ENCODE data around the gene ARID5A.
A peak's percentile ranks its signal among the peaks of the same experiment; 100 is the strongest.

Gene ARID5A

GRCh38 chr2:96574364-96574763, 37.8 kb downstream of the ARID5A start:
- H3K9me3 Mint-ChIP-seq: no peaks in the 10 kb centered on the region
- no peaks in the 10 kb centered on the region for H3K36me3 Mint-ChIP-seq (ENCODE audit: low read depth)
- no peaks in the 10 kb centered on the region for H3K27me3 Mint-ChIP-seq
- H3K27ac Mint-ChIP-seq: no peak overlapping the region
- no peaks in the 10 kb centered on the region for H3K4me1 Mint-ChIP-seq (ENCODE audit: low read depth)
- H3K4me3 Mint-ChIP-seq: no peak overlapping the region

DNA sequence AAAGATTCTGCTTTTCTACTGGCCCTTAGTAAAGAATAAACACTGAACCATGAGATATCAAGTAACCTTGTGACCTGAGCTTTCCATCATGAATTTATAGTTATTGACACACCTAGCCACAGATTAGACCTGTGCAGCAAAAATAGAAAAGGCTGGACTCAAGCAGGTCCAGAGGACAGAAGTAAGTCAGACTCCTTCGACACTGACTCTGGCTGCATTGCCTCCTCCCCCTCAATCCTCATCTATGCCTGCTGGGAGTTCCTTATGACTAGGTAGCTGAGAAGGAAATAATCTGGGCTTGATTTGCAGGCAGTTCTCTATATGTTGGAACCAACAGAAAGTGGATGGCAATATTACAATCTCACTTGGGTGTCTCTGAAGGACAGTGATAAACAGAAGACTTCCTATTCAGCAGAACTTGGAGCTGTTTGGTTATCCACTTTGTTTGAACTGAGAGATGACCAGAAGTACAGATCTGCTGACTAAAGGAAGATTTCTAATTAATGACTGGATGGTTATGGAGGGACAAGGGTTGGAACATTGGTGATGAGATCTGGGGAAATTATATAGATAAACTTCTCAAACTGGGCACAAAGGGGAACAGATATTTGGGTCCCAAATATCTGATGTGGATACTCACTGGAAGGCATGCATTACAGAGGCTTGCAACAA, 39.4 kb downstream of the ARID5A start:
- Mint-ChIP-seq H3K9me3 (no peaks in the 10 kb centered on the region), H3K27ac (no peak overlapping the region), H3K4me1 (ENCODE audit: low read depth) (no peaks in the 10 kb centered on the region), H3K36me3 (ENCODE audit: low read depth) (no peaks in the 10 kb centered on the region), H3K4me3 (no peak overlapping the region), H3K27me3 (no peaks in the 10 kb centered on the region)

DNA sequence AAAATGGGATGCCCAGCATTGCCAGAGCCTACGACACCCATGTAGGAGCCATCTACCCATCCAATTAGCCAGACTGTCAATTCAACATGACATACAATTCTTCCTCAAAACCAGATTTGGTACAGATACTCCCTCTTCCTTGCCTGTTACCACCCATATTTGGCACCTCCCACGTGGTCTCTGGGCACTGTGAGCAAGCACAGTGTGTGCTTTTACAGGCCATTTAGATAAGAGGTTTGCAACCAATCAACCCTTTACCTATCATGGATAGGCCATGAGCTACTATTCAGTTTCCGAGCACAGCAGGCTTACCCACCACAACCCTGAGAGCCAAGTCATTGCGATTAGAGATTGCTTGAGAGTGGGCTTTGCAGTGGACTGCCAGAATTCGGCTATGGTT, 40.9 kb downstream of the ARID5A start:
- no peaks in the 10 kb centered on the region for H3K4me1 Mint-ChIP-seq (ENCODE audit: low read depth)
- no peaks in the 10 kb centered on the region for H3K36me3 Mint-ChIP-seq (ENCODE audit: low read depth)
- H3K27ac Mint-ChIP-seq: no peak overlapping the region
- no peaks in the 10 kb centered on the region for H3K9me3 Mint-ChIP-seq
- H3K27me3 Mint-ChIP-seq: no peaks in the 10 kb centered on the region
- no peak overlapping the region for H3K4me3 Mint-ChIP-seq

DNA sequence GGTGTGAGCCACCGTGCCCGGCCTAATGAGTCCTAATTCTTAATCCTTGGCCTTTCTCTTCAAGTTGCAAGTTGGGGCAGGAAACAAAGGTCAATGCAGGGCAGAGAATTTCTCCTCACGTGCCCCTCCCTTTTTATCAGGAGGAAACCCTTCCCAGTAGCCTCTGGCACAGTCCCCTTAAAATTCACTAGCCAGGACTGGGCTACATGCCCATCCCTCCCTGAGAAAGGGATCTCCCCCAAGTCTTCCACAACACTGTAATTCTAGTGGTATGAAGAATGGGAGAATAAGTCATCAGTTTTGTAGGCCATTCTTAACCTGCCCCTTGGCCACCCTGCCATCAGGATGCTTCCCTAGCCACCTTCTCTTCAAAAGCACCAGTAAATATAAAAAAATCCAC, 42.2 kb downstream of the ARID5A start:
- Mint-ChIP-seq H3K4me1 (ENCODE audit: low read depth) (no peaks in the 10 kb centered on the region), H3K27me3 (no peaks in the 10 kb centered on the region), H3K27ac (no peak overlapping the region), H3K36me3 (ENCODE audit: low read depth) (no peaks in the 10 kb centered on the region), H3K9me3 (no peaks in the 10 kb centered on the region), H3K4me3 (no peak overlapping the region)

GRCh38 chr2:96579422-96579821, 42.9 kb downstream of the ARID5A start:
- H3K9me3 Mint-ChIP-seq: no peaks in the 10 kb centered on the region
- no peak overlapping the region for H3K4me3 Mint-ChIP-seq
- H3K27ac Mint-ChIP-seq: no peak overlapping the region
- no peaks in the 10 kb centered on the region for H3K27me3 Mint-ChIP-seq
- no peaks in the 10 kb centered on the region for H3K4me1 Mint-ChIP-seq (ENCODE audit: low read depth)
- H3K36me3 Mint-ChIP-seq (ENCODE audit: low read depth): peaks cover under 1% of the 10 kb centered on the region

DNA sequence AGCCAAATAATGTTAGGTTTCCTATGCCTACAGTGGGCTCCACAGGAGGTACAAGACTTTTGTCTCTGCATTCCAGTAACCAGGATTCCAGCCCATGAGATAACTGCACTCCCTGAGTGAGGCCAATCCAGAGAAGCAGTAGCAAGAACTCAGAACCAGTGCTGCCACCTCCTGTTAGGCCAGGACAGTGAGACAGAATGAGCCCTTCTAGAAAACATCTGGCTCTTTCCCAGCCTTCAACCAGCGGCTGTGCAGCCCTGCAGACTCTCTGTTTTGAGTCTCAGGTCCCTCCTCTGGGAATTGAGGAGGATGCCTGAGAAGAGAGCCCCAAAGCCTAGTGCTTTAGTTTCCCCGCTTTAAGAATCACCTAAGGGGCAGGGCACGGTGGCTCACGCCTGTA, 44.2 kb downstream of the ARID5A start:
- Mint-ChIP-seq H3K27ac (no peak overlapping the region), H3K4me1 (ENCODE audit: low read depth) (no peaks in the 10 kb centered on the region), H3K27me3 (no peaks in the 10 kb centered on the region), H3K9me3 (no peaks in the 10 kb centered on the region), H3K4me3 (no peak overlapping the region), H3K36me3 (ENCODE audit: low read depth) (peaks cover 5% of the 10 kb centered on the region)

DNA sequence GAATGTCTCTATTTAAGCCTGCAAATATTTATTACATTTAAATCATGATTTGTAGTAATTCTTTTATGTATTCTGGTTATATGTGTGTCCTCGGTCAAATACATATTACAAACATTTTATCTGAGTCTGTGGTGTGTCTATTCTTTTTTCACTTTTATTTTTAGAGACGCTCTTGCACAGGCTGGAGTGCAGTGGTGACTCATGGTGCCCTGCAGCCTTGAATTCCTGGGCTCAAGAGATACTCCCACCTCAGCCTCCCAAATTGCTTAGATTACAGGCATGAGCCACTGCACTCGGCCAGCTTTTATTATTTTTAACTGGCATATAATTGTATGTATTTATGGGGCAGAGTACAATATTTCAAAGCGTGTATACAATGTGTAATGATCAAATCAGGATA, 47.5 kb downstream of the ARID5A start:
- no peaks in the 10 kb centered on the region for H3K27me3 Mint-ChIP-seq
- no peaks in the 10 kb centered on the region for H3K9me3 Mint-ChIP-seq
- peaks cover 7% of the 10 kb centered on the region for H3K4me1 Mint-ChIP-seq (ENCODE audit: low read depth)
- H3K27ac Mint-ChIP-seq: no peak overlapping the region
- peaks cover 28% of the 10 kb centered on the region for H3K36me3 Mint-ChIP-seq (ENCODE audit: low read depth)
- no peak overlapping the region for H3K4me3 Mint-ChIP-seq

- H3K9me3 Mint-ChIP-seq: no peaks in the 10 kb centered on the region
- H3K4me3 Mint-ChIP-seq: no peak overlapping the region
- H3K4me1 Mint-ChIP-seq (ENCODE audit: low read depth): peaks cover 7% of the 10 kb centered on the region
- no peak overlapping the region for H3K27ac Mint-ChIP-seq
- no peaks in the 10 kb centered on the region for H3K27me3 Mint-ChIP-seq
- H3K36me3 Mint-ChIP-seq (ENCODE audit: low read depth): peaks cover 54% of the 10 kb centered on the region
Observed at GRCh38 chr2:96587843-96588242, 51.3 kb downstream of the ARID5A start.

DNA sequence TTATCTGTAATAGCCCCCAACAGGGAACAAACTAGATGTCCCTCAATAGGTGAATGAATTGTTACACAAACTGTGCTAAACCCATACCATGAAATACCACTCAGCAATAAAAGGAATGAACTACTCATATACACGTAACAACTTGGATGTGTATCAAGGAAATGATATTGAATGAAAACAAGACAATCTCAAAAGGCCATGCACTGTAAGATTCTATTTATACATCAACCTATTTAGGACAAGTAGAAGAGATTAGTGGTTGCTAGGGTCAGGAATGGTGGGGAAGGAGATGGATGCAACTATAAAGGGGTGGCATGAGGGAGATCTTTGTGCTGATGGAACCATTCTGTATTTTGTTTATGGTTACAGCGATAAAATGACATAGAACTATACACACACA, 54.5 kb downstream of the ARID5A start:
- H3K27ac Mint-ChIP-seq: no peak overlapping the region
- peaks cover 80% of the 10 kb centered on the region for H3K36me3 Mint-ChIP-seq (ENCODE audit: low read depth)
- H3K4me1 Mint-ChIP-seq (ENCODE audit: low read depth): peaks cover 38% of the 10 kb centered on the region
- no peaks in the 10 kb centered on the region for H3K27me3 Mint-ChIP-seq
- H3K4me3 Mint-ChIP-seq: no peak overlapping the region
- no peaks in the 10 kb centered on the region for H3K9me3 Mint-ChIP-seq

DNA sequence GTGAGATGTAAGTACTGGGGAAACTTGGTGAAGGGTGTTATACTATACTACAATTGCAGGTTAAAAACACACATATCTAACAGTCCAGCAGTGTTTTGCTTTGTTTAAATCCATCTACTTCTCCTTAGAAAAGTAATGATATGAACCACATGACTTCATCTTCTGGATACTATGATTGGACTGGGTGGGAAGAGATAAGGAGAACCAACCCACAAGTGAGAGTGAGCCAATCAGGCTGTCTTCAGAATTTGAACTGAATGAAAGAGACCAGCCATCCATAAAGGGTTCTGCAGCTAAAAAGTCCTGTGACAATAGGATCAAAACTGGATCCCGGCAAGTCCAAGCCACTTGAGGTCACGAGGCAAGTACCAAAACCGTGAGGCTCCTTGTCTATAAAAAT, 54.9 kb downstream of the ARID5A start:
- no peak overlapping the region for H3K4me3 Mint-ChIP-seq
- peaks cover 38% of the 10 kb centered on the region for H3K4me1 Mint-ChIP-seq (ENCODE audit: low read depth)
- H3K27me3 Mint-ChIP-seq: no peaks in the 10 kb centered on the region
- no peaks in the 10 kb centered on the region for H3K9me3 Mint-ChIP-seq
- H3K27ac Mint-ChIP-seq: no peak overlapping the region
- peaks cover 78% of the 10 kb centered on the region for H3K36me3 Mint-ChIP-seq (ENCODE audit: low read depth)

- Mint-ChIP-seq H3K27me3 (no peaks in the 10 kb centered on the region), H3K36me3 (ENCODE audit: low read depth) (peaks cover 73% of the 10 kb centered on the region), H3K4me1 (ENCODE audit: low read depth) (peaks cover 31% of the 10 kb centered on the region), H3K4me3 (no peak overlapping the region), H3K9me3 (no peaks in the 10 kb centered on the region), H3K27ac (peak overlapping the region; percentile 90)
Observed at GRCh38 chr2:96594282-96594681, 57.7 kb downstream of the ARID5A start.

DNA sequence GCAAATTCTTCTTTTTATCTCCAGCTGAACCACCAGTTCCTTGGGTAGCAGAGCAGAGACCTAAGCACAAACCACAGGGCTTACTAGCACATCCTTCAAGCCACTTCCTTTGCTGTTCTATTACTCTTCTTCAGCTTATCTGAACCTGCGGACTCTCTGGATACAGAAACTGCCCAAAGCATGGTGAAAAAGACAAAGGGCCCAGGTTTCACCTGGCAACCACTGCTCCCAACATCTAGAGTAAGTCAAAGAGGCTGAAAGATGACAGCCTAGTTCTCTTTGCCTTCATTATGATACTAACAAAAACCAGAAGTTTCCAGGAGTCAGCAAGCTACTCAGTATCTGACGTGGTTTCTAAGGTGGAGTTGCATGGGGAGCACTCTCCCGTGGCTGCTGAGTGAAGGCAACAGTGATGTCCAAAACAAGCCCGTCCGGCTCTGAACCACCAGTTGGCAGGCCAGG, 58.2 kb downstream of the ARID5A start:
- peaks cover 31% of the 10 kb centered on the region for H3K4me1 Mint-ChIP-seq (ENCODE audit: low read depth)
- H3K36me3 Mint-ChIP-seq (ENCODE audit: low read depth): peaks cover 73% of the 10 kb centered on the region

GRCh38 chr2:96596596-96596995, 60.0 kb downstream of the ARID5A start:
- Mint-ChIP-seq H3K4me1 (ENCODE audit: low read depth) (peaks cover 44% of the 10 kb centered on the region), H3K27me3 (no peaks in the 10 kb centered on the region), H3K27ac (no peak overlapping the region), H3K9me3 (no peaks in the 10 kb centered on the region), H3K36me3 (ENCODE audit: low read depth) (peaks cover 84% of the 10 kb centered on the region), H3K4me3 (no peak overlapping the region)

More for the DNA sequence above, 58.2 kb downstream of the ARID5A start:
- Mint-ChIP-seq H3K9me3 (no peaks in the 10 kb centered on the region), H3K27me3 (no peaks in the 10 kb centered on the region), H3K27ac (peak overlapping the region; percentile 90), H3K4me3 (peak overlapping the region; percentile 35)

GRCh38 chr2:96599941-96600340, 63.4 kb downstream of the ARID5A start:
- Mint-ChIP-seq H3K4me1 (ENCODE audit: low read depth) (peaks cover 29% of the 10 kb centered on the region), H3K9me3 (no peaks in the 10 kb centered on the region), H3K27ac (no peak overlapping the region), H3K36me3 (ENCODE audit: low read depth) (peaks cover 73% of the 10 kb centered on the region), H3K4me3 (no peak overlapping the region), H3K27me3 (no peaks in the 10 kb centered on the region)

DNA sequence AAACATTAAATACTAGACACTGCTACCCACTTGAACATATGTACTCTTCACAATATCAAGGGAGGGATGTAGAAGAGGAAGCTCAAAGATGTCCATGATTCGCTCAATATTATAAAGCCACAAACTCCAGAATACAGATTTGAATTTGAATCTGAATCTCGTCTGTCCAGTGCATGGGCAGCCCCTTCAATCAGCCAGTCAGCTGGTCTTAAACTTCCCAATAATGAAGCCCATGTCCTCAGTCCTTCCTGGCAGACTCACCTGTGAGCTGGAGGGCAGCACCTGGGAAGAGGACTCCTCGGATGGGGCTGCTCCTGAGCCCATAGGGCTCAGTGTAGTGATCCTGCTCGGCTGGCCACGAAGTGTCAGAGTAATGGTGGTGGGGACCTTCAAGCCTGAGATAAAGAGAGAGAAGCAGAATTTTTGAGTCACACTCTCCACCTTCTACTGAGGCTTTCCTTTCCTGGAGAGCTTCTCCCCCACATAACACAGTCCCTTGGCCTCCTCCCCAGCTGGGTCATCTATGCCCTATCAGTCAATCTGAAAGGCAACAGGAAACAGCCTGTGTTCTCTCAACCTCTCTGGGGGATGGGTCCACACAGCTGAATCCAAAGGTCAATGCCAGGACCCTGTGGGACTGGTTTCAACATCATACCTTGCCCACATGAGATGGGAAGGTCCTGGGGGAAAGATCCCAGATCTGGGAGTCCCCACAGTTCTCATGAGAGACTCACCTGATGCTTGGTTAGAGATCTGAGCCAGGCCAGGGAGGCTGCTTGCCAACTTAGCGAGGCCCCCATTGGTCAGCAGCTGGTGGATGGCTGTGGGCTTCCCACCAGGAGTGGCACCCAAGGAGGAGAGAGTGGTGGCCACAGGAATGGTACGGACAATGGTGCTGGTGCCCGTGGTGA, 65.1 kb downstream of the ARID5A start:
- Mint-ChIP-seq H3K4me3 (no peak overlapping the region), H3K9me3 (no peaks in the 10 kb centered on the region), H3K4me1 (ENCODE audit: low read depth) (peaks cover 19% of the 10 kb centered on the region), H3K27ac (peak overlapping the region; percentile 73), H3K36me3 (ENCODE audit: low read depth) (peaks cover 81% of the 10 kb centered on the region), H3K27me3 (no peaks in the 10 kb centered on the region)

All from stimulated activated naive CD8-positive, alpha-beta T cell treated with anti-CD3 and anti-CD28 coated beads, Interleukin-15, Interleukin-2, amounts not matched to agents 100 ng/mL and 50 ng/mL, for 24 hours (primary cell).